Fibroblast of lung (primary cell): ENCODE measurements around the gene LZTS3.

ENCODE experiments used
- EZH2 ChIP-seq: IDR thresholded peaks from 2 replicates; pipeline ENCODE4 v1.5.1; 2012; ENCODE audit warnings: low read length, control low read depth, mild to moderate bottlenecking; ENCODE audit errors: missing control alignments
- TF ChIP-seq, protein P1 (sequence below), 2 donors: IDR thresholded peaks in 1 of 2; conservative IDR thresholded peaks in 1 of 2; 1 replicate in 1 of 2; 2 replicates in 1 of 2; pipeline ENCODE4 v1.5.1; 2011 to 2012; ENCODE audit warnings: low read length in 2 of 2, control low read depth in 1 of 2, inconsistent platforms in 1 of 2, low read depth in 1 of 2, mild to moderate bottlenecking in 1 of 2

DNA sequence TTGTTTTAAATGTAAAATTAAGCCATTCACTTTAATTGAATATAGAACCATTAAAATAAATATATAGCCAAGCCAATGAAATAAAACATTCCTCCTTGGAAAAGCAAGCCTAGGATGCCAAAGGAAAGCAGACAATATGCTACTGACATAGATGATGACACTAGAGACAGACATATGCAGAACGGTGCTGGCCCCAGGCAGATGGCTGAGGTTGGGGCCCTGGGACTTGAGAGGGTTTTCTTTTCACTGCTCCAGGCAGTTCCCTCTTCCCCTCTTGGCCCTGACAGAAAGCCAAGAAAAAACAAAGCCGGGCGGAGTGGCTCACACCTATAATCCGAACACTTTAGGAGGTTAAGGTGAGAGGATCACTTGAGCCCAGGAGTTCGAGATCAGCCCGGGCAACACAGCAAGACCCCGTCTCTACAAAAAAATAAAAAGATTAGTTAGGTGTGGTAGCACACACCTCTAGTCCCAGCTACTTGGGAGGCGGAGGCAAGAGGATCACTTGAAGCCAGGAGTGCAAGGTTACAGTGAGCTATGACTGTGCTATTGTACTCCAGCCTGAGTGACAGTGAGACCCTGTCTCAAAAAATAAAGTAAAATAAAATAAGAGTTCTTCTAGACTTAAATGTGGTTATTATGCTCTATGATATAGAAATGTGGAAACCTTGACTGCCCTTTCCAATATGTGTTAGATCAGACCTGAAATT is 44.9 kb downstream of the LZTS3 start:
- TF ChIP-seq, protein P1, sequence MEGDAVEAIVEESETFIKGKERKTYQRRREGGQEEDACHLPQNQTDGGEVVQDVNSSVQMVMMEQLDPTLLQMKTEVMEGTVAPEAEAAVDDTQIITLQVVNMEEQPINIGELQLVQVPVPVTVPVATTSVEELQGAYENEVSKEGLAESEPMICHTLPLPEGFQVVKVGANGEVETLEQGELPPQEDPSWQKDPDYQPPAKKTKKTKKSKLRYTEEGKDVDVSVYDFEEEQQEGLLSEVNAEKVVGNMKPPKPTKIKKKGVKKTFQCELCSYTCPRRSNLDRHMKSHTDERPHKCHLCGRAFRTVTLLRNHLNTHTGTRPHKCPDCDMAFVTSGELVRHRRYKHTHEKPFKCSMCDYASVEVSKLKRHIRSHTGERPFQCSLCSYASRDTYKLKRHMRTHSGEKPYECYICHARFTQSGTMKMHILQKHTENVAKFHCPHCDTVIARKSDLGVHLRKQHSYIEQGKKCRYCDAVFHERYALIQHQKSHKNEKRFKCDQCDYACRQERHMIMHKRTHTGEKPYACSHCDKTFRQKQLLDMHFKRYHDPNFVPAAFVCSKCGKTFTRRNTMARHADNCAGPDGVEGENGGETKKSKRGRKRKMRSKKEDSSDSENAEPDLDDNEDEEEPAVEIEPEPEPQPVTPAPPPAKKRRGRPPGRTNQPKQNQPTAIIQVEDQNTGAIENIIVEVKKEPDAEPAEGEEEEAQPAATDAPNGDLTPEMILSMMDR (conservative IDR thresholded peaks at IDR 0.05 in 1 of 2, IDR thresholded peaks at IDR 0.05 in 1 of 2; ENCODE audit: low read depth in 1 of 2, low read length in 2 of 2): no peak
- no peak for TF ChIP-seq EZH2
